SW 1271 (cell line): Measurements from ENCODE around the gene SLC35B2.

Experiments
- DNase-seq, 2 experiments: peaks; one replicate each; lab custom pipeline; 2025; lab: John Stamatoyannopoulos, UW

The SLC35B2 gene

GRCh38 chr6:44254191-44255104 lies 2.9 kb downstream of the SLC35B2 start:
- no peak for DNase-seq

- peak; percentile 26 to 50 for DNase-seq
Measured at GRCh38 chr6:44253307-44254101, 3.8 kb downstream of the SLC35B2 start.

- DNase-seq = no peak
Measured at GRCh38 chr6:44251576-44252524, 5.5 kb downstream of the SLC35B2 start.

GRCh38 chr6:44250718-44251123 lies 6.6 kb downstream of the SLC35B2 start:
- no peak for DNase-seq

GRCh38 chr6:44250067-44250717 lies 7.1 kb downstream of the SLC35B2 start:
- no peak for DNase-seq

GRCh38 chr6:44249082-44249748 lies 8.1 kb downstream of the SLC35B2 start:
- no peak for DNase-seq

- DNase-seq = no peak
Measured at GRCh38 chr6:44248579-44248978, 8.7 kb downstream of the SLC35B2 start.

- peak; percentile 20 to 68 for DNase-seq
Measured at GRCh38 chr6:44247338-44248302, 9.7 kb downstream of the SLC35B2 start.

- DNase-seq = peak; percentile 93 to 98
Measured at GRCh38 chr6:44246663-44247337, 10.5 kb downstream of the SLC35B2 start, which contains the start of gene HSP90AB1. TSS of gene HSP90AB1 (plus strand) at chr6:44247101. CDS start at chr6:44248630, 1,529 bp downstream.

- peak; percentile 45 to 70 for DNase-seq
Measured at GRCh38 chr6:44245912-44246662, 11.2 kb downstream of the SLC35B2 start.

GRCh38 chr6:44245391-44245911 lies 11.9 kb downstream of the SLC35B2 start:
- no peak for DNase-seq

GRCh38 chr6:44243345-44243744 lies 14.0 kb downstream of the SLC35B2 start:
- DNase-seq = no peak

- no peak for DNase-seq
Measured at GRCh38 chr6:44238687-44239350, 18.5 kb downstream of the SLC35B2 start.

GRCh38 chr6:44237813-44238433 lies 19.4 kb downstream of the SLC35B2 start:
- peak in 1 of 2 experiments; percentile 71 for DNase-seq

- DNase-seq = peak; percentile 98
Measured at GRCh38 chr6:44237021-44237812, 20.1 kb downstream of the SLC35B2 start.
